Skin of body (tissue), 2 donors: ENCODE measurements around the gene RPL19. TPM values are rescaled to one million over a fixed set of nuclear protein-coding genes. Genes with fewer than 3 reads are reported as not detected.
A peak's percentile ranks its signal among the peaks of the same experiment; 100 is the strongest.
"Not testable (repeated sequence)": the region's sequence is repeated elsewhere in the genome, so short reads cannot be mapped to it uniquely, and the experiment has no call there.

Experiments
- DNase-seq: peaks from one replicate; lab custom pipeline; 2025; lab: John Stamatoyannopoulos, UW
- total RNA-seq: library from RNA; depleted of rRNA; stranded (reverse); fragments of >200 nt; gene quantifications from one replicate; pipeline ENCODE4 v1.2.3, GENCODE V29; 2014

Gene RPL19
- 1,319 TPM for total RNA-seq

GRCh38 chr17:39200070-39200879 lies at the start of gene RPL19:
RPL19 (plus strand) TSS chr17:39200283; CDS start chr17:39200345, 62 bp downstream.
- peak; percentile 95 for DNase-seq

DNA sequence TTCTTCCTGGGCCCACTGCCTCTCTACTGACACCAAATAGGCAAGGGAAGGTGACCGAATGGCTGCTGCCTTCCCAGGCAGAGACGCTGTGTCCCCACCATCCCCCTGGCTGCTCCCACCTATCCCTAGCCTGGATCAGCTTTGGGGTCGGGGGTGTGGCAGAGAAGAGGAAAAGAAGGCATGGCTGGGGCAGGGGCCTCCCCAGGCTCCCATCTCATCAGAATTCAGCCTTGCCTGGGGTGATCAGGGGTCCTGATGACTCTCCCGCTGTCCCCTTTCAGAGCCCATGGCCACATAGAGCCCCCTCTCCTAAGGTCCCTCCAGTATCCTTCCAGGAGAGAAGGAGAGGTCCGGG lies 49.3 kb upstream of the RPL19 start:
- no peak for DNase-seq

GRCh38 chr17:39151150-39151942 lies 48.7 kb upstream of the RPL19 start, which contains the start of gene PLXDC1:
PLXDC1 (minus strand) TSS chr17:39151637; CDS start chr17:39151437, 200 bp downstream.
- DNase-seq = no peak

GRCh38 chr17:39151943-39152818 lies 47.9 kb upstream of the RPL19 start:
- DNase-seq = no peak

- DNase-seq = peak; percentile 88
Measured at GRCh38 chr17:39153599-39154051, 46.5 kb upstream of the RPL19 start.

DNA sequence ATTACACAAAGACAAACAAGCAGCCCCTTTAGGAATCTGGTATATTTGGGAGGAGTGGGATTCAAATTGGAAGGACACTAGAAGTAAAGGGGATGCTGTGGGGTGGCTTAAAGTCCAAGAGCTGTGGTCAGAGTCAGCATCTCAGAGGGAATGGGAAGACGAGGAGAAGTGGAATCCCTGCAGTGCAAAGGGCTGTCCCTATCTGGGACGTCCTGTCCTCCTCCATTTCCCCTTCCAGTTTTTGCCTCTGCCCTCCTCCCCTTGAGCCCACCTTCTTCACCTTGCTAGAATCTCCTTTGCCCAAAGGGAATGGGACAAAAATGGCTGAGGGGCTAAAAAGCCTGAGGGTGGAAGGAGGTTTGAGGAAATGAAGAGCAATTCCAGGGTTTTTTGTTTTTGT lies 44.4 kb upstream of the RPL19 start:
- no peak for DNase-seq

- no peak for DNase-seq
Measured at GRCh38 chr17:39156491-39156890, 43.6 kb upstream of the RPL19 start.

DNA sequence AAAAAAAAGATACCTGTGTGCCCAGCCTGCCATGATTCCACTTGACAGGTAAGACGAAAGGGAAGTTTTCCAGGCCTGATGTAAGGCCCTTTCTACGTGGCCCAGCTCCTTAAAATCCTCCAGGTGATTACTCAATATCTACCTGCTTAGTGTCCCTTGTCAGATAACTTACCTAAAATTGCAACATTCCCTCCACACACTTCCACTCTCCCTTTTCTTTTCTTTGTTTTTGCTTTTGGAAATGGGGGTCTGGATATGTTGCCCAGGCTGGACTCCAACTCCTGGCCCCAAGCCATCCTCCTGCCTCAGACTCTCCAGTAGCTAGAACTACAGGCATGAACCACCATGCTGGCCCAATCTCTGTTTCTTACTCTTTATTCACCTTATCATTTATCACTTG lies 41.5 kb upstream of the RPL19 start:
- no peak for DNase-seq

DNA sequence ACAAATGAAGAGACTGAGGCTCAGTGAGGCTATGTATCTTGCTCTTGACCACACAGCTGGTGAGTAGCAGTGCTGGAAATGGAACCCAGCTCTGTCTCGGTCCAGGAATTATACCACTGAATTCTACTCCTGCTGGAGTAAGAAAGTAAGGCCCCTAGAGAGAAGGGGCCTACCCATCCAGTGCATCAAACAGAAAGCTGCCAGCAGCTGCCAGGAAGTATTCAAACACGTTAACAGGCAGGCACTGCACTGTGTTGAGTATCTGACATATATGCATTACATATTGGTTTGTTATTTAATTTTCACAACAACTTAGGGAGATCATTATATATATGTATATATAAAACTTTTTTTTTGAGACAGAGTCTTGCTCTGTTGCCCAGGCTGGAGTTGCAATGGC lies 38.1 kb upstream of the RPL19 start:
- DNase-seq = no peak

DNA sequence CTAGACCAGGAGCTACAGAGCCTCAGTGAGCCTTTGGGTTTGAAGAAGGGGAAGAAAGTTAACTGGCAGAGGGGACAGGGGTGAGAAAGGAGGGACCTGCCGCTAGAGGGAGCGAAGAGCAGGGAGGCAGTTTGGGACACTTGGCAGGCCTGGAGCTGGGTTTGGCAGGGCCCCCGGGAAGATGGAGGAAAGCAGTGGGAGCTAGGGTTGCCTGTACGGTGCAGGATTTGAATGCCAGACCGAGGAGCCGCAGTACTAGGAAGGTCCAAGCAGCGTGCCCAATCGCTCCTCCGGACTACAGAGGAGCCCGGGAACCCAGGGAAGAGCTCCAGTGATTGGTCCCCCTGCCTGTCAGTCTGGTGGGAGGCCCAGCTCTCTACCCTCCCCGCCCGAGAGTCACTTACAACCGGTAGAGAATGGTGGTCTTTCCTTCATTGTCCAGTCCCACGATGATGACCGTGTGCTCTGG lies 35.4 kb upstream of the RPL19 start:
- peak; percentile 57 for DNase-seq

GRCh38 chr17:39165178-39165840 lies 34.8 kb upstream of the RPL19 start:
- DNase-seq = no peak

GRCh38 chr17:39165841-39166349 lies 34.2 kb upstream of the RPL19 start, which contains the start of gene ARL5C:
ARL5C (minus strand) TSS chr17:39166161; CDS start chr17:39165760, 401 bp downstream.
- no peak for DNase-seq

GRCh38 chr17:39166437-39167335 lies 33.4 kb upstream of the RPL19 start:
- DNase-seq = no peak

GRCh38 chr17:39167476-39167875 lies 32.6 kb upstream of the RPL19 start:
- no peak for DNase-seq

DNA sequence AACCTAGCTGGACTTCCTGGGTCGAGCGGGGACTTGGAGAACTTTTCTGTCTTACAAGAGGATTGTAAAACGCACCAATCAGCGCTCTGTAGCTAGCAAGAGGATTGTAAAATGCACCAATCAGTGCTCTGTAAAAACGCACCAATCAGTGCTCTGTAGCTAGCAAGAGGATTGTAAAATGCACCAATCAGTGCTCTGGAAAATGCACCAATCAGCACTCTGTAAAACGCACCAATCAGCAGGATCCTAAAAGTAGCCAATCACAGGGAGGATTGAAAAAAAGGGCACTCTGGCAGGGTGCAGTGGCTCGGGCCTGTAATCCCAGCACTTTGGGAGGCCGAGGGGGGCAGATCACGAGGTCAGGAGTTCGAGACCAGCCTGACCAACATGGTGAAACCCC lies 31.6 kb upstream of the RPL19 start:
- DNase-seq = not testable (repeated sequence)

DNA sequence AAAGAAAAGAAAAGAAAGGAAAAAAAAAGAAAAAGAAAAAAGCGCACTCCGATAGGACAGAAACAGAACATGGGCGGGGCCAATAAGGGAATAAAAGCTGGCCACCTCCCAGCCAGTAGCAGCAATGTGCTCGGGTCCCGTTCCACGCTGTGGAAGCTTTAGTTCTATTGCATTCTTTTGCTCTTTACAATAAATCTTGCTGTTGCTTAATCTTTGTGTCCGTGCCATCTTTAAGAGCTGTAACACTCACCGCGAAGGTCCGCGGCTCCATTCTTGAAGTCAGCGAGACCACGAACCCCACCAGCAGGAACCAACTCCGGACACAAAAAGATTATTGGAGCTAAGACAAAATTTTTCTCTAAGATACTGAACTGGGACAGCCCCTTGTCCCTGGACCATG lies 31.0 kb upstream of the RPL19 start:
- DNase-seq = no peak

DNA sequence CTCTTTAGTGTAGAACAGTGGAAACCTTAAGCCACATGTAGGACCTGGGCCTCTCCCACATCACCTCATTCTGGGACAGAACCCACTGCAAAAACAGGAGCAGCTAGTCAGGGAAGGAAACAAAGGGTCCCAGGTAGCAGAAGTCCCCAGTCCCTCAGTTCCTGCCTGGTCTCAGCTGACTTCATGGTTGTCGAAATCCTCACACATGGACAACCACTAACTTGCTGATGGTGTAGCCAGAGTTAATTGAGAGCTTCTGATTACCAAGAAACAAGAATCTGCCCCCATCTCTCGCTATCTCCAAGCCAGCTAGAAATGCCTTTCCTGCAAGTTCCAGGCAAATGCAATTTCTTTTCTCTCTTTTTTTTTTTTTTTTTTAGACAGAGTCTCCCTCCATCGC lies 30.6 kb upstream of the RPL19 start:
- no peak for DNase-seq

DNA sequence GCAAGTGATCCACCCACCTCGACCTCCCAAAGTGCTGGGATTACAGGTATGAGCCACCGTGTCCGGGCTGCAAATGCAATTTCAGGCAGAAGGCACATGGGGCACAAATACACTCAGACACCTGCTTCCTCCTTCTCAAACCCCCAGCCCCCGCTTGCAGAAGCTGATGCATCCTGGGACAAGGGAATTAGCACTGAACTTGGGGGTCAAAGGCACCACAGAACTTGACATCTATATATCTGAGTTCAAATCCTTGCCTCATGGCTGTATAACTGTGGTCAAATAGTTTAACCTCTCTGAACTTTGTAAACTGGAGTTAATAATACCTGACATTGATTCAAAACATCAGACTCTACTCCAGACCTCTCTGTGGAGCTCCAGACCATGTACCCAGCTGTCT lies 30.0 kb upstream of the RPL19 start:
- no peak for DNase-seq

DNA sequence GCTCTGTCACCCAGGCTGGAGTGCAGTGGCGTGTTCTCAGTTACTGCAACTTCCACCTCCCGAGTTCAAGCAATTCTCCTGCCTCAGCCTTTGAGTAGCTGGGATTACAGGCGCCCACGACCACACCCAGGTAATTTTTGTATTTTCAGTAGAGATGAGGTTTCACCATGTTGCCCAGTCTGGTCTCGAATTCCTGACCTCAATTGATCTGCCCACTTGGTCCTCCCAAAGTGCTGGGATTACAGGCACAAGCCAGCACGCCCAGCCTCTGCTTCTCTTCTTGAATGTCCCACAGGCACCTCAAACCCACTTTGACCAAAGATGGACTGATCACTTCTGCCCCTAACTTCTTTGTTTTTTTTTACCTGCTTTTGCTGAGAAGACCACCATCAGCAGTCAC lies 29.5 kb upstream of the RPL19 start:
- DNase-seq = no peak
